Measurements from ENCODE around the gene PTCSC3.
A peak's percentile ranks its signal among the peaks of the same experiment; 100 is the strongest.

The PTCSC3 gene

GRCh38 chr14:36207500-36207899 is 31.0 kb upstream of the PTCSC3 start:
- peak; percentile 83 for TF ChIP-seq CTCF (conservative IDR thresholded peaks at IDR 0.05)
- no peak overlapping the region for H3K27ac ChIP-seq

- H3K27ac ChIP-seq, result no peak overlapping the region
- no peak for TF ChIP-seq CTCF (conservative IDR thresholded peaks at IDR 0.05)
Observed at GRCh38 chr14:36204461-36205073, 28.0 kb upstream of the PTCSC3 start.

DNA sequence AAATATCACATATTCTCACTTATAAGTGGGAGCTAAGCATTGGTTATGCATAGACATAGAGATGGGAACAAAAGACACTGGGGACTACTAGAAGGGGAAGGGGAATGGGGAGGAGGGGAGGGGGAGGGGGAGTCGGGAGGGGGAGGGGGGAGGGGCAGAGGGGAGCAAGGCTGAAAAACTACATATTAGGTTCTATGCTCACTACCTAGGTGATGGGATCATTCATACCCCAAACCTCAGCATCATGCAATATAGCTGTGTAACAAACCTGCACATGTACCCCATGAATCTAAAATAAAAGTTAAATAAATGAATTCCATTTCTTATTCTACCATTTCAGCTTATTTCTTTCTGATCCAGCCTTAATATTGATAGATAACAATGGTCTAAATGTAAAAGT is 21.9 kb upstream of the PTCSC3 start:
- H3K27ac ChIP-seq, result no peak overlapping the region
- TF ChIP-seq CTCF (conservative IDR thresholded peaks at IDR 0.05), result no peak

- TF ChIP-seq CTCF (conservative IDR thresholded peaks at IDR 0.05), result no peak
- H3K27ac ChIP-seq, result no peak overlapping the region
Observed at GRCh38 chr14:36194663-36195062, 18.1 kb upstream of the PTCSC3 start.

GRCh38 chr14:36192530-36192929 is 16.0 kb upstream of the PTCSC3 start:
- TF ChIP-seq CTCF (conservative IDR thresholded peaks at IDR 0.05), result no peak
- H3K27ac ChIP-seq, result peak overlapping the region; percentile 26; the same call in 1 of the 2 replicates

- TF ChIP-seq CTCF (conservative IDR thresholded peaks at IDR 0.05), result no peak
- no peak overlapping the region for H3K27ac ChIP-seq
Observed at GRCh38 chr14:36183402-36183801, 6.9 kb upstream of the PTCSC3 start.

GRCh38 chr14:36181417-36181816 is 4.9 kb upstream of the PTCSC3 start:
- no peak overlapping the region for H3K27ac ChIP-seq
- no peak for TF ChIP-seq CTCF (conservative IDR thresholded peaks at IDR 0.05)

Data from VCaP (cell line).